Left lobe of liver (tissue), 2 donors: Measurements from ENCODE around the gene ZFPM1. TPM values are rescaled to one million over a fixed set of nuclear protein-coding genes. Genes with fewer than 3 reads are reported as not detected.

Source experiments
- ATAC-seq: fragments of 200-7000 bp; cut with Tn5 transposase; one replicate; pipeline ENCODE4 v1.9.1; 2020; ENCODE audit warnings: mild to moderate bottlenecking, moderate library complexity
- DNase-seq: peaks from one replicate; pipeline ENCODE4 v3.0.0-alpha.2; 2020; ENCODE audit warnings: low spot score
- total RNA-seq: library from RNA; stranded (reverse); gene quantifications from one replicate; pipeline ENCODE4 v1.2.1, GENCODE V29; 2021
- donor health status: DM: no; HTN: no; CAD: no; lungs with moderate emphysema.
- donor health status: DM: no; HTN: yes; CAD: no.

ZFPM1 gene
- total RNA-seq, 1 donor from 2014 or later = 14.6 TPM

DNA sequence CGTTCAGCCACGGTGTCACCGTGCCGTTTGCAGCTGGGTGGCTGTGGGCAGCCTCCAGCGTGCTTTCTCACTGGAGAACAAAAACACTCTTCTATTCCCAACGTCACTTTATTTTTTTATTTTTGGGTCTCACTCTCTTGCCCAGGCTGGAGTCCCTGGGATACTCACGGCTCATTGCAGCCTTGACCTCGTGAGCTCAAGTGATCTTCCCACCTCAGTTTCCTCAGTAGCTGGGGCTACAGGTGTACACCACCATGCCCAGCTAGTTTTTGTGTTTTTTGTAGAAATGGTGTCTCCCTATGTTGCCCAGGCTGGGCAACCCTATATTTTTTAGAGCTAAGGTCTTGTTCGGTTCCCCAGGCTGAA, 82.8 kb downstream of the ZFPM1 start:
- DNase-seq = no peak
- ATAC-seq = no peak

DNA sequence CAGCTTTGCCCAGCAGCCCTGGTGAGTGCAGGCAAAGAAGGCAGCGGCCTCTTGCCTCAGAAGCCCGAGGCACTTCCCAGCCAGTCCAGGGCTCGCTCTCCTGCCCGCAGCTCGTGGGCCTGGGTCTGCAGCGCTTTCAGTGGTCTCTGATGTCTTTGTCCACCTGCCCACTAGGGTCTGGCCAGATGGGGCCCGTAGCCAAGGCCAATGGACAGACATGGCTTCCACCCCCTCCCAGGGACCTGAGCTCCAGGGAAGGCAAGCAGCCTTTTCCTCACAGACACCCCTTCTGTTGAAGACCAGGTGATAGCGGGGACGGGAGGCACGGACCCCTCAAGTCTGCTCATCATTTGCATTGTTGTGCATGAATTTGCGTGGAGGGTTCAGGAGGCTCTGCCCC, 83.4 kb downstream of the ZFPM1 start:
- ATAC-seq (no peak), DNase-seq (no peak)

DNA sequence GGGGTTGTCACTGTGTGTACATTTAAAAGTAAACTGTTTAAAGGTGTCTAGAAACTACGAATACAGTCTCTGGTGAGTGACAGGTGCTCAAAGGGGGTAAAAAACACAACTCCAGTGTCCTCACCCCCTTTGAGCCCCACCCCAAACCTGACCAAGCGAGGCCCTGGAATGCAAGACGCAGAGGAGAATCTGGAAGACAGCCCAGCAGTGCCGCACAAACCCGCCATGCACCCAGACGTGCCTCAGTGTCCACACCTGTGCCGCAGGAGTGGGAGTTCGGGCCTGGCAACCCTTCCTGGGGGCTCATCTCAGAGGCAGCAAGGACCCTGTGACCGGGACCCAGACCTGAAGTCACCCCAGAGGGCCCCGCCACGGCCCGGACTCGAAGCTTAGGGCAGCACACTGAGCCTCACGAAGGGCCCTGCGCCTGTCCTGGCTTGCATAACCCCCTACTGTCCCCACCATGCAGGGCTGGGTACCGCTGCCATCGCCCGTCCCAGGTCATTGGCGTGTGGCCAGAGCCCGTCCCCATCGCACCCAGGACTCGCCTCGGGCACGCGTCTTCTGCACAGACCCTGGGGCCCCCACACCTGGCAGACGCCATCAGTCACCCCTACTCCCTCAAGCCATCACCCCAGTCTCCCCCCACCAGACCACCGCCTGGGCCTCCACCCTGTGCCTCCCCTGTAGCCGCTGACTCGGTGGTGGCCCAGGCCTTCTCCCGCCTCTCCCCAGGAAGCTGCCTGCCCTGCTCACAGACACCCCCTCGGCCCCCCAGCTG, 84.1 kb downstream of the ZFPM1 start:
- ATAC-seq (peak; percentile 38), DNase-seq (no peak)

DNA sequence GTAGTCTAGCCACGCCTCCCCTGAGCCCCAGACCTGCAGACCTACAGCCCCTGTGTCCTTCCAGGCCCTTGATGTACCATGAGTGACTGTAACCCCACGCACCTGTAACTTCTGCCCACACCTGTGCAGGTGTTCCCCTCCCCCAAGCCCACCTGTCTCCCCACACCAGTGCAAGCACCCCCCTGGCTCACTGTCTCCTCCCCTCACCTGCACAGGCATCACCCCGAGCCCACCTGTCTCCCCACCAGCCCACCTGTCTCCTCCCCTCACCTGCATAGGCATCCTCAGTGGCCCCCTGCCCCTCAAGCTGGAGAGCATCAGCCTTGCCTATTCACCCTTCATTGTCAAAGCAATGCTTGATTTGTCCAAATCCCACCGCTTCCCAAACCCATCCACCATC, 84.8 kb downstream of the ZFPM1 start:
- DNase-seq = no peak

DNA sequence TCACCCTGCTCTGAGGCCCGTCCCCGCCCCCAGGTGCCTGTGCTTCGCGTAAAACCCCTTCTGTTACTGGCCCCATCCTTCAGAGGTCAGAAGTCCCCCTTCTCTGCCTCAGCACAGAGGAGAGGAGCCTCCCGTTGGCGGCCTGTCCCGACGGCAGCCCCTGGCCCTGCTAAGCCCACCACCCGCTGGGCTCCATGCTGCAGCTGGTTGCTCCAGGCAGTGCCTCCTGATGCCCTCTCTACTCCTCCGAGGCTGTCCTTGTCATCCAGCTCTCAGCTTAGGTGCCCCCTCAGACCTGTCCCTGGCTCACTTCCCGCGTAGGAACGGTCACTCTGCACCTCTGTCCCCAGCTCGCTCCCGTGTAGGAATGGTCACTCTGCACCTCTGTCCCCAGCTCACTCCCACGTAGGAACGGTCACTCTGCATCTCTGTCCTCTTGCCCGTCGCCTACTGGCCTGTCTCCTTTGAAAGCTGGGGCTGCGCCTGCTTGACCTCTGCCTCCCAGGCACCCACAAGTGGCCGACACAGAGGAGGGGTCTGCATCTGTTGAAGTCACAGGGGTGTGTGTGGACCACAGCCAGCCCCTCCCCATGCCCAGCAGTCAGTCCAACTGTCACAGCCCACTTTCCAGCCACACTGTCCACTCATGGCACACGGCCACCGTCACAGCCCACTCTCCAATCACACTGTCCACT, 85.4 kb downstream of the ZFPM1 start:
- no peak for DNase-seq

More for the DNA sequence above, 84.8 kb downstream of the ZFPM1 start:
- ATAC-seq = no peak

DNA sequence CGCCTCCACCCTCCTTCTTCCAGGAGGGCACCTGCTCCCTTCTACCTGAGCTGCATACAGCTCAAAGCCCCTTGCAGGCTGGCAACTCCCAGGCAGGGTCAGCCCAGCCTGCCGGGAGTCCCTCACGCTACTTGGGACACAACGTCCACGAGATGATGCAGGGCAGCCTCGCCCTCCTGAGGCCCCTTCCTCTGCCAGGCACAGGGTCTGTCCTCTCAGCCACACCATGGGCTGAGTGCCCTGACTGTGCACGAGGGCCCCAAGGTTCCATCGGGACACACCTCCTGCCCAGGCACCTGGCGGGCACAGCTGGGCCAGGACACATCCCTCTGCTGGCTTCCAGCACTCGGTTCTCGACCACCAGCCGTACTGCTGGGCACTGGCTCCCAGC, 86.2 kb downstream of the ZFPM1 start:
- ATAC-seq (no peak), DNase-seq (no peak)

More for the DNA sequence above, 85.4 kb downstream of the ZFPM1 start:
- peak; percentile 27 for ATAC-seq

DNA sequence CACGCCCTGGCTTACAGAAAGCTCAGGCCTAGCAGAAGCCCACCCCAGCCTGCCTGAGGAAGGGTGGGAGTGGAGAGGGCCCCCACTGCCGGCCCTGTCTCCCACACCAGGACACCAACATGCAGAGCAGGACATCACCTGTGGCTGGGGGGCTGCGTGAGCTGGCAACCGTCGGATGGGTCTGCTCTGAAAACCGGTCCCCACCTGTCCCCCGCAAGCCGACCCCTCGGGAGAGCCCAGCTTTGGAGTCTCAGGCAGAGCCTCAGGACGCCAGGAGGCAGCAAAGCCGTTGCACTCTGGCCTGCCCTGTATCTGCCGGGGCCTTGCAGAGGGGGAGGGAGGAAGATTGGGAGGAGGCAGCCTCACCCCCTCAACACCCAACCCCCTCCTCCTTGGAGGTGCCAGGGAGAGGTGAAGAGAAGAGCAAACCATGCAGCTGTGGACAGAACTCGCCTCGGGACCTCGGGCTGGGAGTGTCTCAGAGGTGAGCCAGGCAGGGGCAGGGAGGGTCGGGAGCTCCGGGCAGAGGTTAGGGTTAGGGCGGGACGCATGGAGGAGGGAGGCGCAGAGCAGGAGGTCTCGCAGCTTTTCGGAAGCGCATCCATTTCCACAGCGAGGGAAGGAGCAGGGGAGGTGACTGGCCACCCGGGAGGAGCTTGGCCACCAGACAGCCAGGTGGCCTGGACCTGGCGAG, 86.7 kb downstream of the ZFPM1 start:
- ATAC-seq (peak; percentile 13), DNase-seq (no peak)

DNA sequence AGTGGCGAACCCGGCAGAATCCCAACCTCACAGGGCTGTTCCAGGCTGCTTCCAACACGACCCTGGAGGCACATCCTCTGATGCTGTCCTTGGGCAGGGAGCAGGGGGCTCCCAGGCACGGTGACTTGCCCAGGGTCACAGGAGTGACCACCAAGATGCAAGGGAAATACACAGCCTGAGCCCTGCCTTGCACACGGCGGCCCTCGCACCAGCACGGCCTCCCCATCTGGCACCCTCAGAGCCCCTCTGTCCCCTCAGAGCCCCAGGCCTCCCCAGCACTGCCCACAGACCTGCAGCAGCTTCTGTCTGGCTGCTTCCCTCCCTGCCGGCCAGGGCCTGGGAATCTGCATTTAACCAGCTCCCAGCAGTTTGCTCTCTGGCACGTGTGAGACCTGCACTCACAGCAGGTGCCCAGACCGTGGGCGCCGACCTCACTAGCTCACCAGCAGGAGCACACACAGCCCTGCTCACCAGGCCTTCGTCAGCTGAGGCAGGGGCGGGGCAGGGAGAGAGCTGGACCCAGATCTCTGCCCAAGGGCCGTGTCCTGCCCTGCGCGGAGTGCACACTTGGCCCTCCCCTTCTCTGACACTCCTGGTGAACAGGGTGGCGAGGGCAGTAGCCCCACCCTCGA, 87.4 kb downstream of the ZFPM1 start:
- no peak for ATAC-seq
- no peak for DNase-seq

DNA sequence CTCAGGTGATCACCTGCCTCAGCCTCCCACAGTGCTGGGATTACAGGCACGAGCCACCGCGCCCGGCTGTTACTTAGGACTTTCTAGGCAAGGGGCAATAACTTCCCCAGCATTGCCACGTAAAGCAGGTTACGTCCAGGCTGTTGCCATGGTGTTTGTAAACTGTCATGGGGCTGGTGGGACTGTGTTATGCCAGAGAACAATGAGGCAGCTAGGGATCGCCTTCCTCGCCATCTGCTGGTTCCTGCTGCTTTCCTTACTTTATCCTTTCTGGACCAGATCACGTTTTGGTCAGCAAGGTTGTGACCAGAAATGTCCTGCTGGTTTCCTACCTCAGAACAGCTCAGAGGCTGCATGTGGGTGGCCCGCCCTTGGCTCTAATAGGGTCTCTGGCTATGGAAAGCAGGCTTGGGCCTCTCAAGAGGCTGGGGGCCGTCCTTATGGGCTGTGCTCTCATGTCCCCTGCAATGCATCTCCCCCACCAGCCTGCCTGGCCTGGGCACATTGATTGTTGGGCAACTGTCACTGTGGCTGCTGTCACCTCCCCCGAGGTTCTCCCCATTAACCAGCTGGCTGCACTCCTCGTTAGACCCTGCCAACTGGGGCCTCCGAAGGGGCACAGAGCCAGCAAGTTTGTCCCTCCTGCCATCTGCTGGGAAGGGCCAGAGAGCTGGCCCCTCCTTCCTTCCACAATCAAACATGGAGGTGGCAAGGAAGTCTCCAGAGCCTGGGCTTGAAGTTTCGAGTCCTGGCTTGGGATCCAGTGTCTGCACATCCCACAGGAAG, 88.9 kb downstream of the ZFPM1 start:
- no peak for DNase-seq
- ATAC-seq = no peak

DNA sequence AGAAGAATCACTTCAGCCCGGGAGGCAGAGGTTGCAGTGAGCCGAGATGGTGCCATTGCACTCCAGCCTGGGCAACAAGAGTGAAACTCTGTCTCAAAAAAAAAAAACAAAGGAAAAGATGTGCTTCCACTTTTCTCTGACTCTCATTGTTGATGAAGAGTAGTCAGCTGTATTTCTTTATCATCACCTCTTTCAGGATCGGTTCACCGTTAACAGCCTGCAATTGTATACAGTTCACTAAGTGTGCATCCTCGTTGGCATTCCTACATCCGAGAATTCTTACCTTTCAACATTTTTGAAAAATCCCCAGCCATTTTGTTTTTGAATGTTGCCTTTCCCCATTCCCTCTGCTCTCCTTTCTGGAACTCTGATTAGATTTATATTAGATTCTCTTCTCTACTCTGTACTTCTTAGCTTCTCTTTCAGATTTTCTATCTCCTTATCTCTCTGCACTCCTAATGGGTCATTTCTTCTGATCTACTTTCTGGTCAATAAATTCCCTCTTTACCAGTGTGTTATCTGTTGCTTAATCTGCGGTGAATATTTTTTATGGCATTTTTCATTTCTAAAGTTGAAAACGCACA, 90.2 kb downstream of the ZFPM1 start:
- ATAC-seq = no peak
- DNase-seq = no peak

DNA sequence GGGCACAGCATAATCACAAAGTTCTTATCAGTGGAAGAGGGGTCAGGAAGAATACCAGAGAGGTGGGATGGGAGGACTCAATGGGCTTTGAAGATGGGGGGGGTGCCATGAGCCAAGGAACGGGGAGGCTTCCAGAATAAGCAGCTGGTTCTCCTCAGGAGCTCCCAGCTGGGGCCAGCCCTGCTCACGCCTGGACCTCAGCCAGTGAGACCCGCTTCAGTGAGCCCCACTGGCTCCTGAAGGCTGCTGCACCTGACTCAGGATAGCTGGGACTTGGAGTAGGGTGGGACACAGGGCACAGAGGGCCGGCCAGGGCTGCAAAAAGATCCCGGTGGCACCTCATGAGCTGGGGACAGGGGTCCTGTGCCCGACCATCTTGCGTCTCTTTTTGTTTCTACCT, 92.7 kb downstream of the ZFPM1 start:
- ATAC-seq (no peak), DNase-seq (no peak)

DNA sequence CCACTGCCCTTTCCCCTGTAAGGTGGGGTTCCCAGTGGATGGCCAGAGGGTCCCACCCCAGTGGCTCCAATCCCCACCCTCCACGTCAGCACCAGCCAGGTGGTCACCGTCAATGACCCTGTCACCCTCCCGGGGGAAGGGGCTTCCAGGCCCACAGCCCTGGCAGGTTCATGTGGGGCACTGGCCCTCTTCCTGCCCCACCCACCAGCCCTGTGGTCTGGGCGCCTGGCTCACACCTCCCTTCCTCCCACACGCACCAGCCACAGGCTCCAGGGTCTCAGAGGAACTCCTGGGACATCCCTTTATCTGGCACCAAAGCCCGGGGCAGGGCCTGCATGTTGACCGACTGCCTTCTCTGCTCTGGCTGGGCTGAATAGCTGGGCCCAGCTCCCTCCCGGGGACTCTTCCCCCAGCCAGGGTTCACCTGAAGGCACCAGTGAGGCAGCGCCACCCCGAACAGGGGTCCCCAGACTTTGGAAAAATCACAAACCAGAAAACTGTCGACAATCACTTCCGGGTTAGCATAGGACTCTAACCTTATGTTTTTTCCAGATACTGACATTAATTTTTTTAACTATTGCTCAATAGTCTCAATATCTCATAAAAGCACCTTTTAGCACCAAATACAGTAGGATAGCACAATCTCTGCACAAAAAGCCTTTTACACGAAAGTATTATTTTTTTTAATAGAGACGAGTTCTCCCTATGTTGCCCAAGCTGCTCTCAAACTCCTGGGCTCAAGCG, 95.2 kb downstream of the ZFPM1 start:
- ATAC-seq = no peak
- no peak for DNase-seq

DNA sequence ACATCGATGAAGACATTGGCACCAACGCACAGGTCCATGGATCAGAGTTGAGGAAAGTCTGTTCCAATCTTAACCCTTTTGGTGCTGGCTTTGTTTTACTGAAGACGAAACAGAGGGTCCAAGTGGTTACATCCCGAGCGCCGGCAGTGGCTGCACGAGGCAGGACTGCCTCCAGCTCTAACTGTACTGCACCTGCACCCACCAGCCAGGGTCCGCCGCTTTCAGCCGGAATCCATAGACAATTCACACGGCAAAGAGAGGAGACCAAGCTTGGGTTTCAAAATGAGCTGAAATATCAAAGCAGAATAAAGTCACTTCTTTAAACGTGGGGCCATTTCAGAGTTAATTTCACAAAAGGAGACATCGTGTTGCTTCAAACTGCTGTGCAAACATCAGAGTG, 95.9 kb downstream of the ZFPM1 start:
- DNase-seq = no peak
- ATAC-seq = no peak

DNA sequence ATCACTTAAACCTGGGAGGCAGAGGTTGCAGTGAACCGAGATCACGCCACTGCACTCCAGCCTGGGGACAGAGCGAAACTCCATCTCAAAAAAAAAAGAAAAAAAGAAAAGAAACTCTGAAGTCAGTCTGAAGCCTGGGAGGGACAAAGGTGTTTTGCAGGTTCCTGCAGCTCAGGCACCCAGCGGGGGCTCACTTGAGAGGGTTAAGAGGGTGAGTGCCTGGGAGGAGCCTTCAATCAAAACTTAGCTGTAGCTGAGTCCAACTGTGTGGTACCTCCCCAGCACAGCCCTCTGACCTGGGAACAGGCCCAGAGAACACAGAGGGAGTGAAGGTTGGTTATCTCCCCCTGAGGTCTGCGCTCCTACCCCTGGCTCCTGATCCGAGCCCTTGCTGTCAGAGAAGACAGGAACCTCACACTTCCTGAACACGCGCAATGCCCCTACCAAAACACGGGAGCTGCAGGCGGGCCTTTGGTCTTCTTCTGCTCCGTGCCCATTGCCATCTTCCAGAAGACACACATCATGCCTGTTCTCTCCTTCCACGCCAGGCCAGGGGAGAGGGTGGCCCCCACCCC, 96.7 kb downstream of the ZFPM1 start:
- no peak for DNase-seq
- ATAC-seq = no peak

DNA sequence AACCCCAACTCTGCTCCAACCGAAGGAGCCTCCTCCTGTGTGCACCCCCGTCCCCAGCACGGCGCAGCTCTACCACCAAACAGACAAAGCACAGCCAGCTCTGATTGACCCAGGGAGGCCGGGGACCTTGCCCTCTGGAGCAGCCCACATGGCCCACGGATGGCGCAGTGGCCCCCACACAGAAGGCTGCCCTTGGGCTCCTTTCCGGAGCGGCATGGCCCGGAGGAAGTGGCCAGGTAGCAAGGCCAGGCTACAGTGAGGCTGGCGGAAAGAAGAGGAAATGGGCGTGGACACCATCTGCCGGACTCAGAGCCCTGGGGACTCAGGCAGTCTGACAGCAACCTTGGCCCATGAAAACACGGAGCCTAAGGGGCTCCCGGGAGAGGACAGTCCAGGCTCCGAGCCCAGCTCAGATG, 97.2 kb downstream of the ZFPM1 start:
- ATAC-seq (peak; percentile 31), DNase-seq (no peak)

DNA sequence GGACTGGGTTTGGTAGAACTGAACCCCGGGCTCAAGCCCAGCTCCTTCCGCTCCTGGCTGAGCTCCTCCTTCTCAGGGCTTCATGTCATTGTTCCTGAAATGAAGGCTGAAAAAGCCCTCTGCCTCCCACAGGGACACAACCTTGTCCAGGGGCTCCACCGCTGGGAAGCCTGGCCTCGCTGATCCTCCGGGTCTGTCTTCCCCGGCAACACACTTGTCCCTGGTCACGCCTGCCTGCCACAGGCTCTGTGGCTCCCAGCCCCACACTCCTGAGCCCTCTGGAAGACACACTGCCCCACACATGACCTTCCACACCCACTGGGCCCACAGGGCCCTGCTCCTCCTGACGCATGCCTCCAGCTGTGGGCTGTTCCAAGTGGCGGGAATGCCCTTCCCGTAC, 99.1 kb downstream of the ZFPM1 start:
- DNase-seq = no peak
- ATAC-seq = no peak

DNA sequence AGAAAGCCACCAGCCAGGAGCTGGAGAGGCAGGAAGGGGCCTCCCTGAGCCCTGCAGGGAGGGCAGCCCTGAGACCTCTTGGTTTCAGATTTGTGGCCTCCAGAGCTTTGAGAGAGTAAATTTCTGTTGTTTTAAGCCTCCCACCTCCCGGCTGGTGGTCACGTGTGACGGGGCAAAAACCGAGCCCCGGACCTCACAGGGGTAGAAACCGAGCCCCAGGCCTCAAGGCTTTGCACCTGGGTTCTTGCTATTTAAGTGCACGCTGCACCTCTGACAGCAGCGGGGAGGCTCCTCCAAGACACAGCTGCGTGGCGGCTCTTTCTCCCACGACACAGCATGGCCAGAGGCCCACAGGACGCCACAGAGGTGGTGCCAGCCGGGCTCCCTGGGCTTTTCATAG, 99.7 kb downstream of the ZFPM1 start:
- ATAC-seq = no peak
- DNase-seq = no peak

DNA sequence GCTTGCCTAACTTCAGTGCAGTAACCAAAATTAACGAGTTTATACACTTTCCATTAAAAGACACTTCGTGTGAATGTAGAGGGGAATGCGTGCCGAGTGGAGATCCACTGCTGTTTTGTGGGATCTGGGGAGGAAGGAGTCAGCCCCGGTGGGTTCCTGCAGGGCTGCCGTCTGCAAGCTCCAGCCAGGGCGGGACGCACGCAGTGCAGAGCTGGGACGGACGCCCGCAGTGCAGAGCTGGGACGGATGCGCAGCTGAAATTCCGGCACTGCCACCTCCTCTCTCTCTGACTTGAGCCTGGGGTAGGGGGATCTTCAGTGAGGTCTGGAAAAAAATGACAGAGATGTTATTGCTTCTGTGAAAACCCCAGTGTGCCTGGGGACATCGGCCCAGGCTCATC, 100.7 kb downstream of the ZFPM1 start:
- DNase-seq (no peak), ATAC-seq (no peak)

DNA sequence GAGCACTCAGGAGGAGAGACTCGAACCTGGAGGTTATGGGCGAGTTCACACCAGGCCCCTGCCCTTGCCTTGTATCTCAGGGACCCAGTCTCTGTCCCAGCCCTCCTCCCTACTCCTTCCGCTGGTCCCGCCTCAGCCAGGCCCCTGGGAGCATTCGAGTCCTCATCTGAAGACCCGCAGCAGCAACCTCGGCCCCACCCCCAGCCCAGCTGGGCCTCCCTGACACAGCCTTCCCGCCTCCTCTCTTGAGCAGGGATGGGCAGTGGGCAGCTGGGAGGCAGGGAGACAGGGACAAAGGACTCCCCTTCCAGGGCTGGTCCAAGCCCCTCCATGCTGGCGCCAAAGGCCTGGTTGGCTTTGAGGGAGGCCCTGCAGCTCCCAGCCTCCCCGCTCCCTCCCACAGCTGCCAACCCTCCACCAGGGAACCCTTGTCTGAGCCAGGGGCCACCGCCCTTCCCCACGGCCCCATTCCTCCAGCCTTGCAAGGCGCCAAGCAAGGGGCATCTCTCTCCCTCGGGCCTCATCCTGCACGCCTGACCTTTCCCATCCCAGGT, 101.7 kb downstream of the ZFPM1 start:
- no peak for DNase-seq
- no peak for ATAC-seq
